Activated T-cell treated with anti-CD3 and anti-CD28 coated beads for 1 hour (primary cell): Measurements from ENCODE around the gene KIF18B.

Experiments used
- DNase-seq: peaks from one replicate; pipeline ENCODE4 v3.0.0-alpha.2; 2020; ENCODE audit warnings: low read depth

The KIF18B gene

GRCh38 chr17:44940317-44940716 is 7.3 kb downstream of the KIF18B start:
- DNase-seq = no peak

GRCh38 chr17:44935116-44935515 is 12.5 kb downstream of the KIF18B start:
- DNase-seq = no peak

GRCh38 chr17:44934745-44935105 is 12.8 kb downstream of the KIF18B start:
- DNase-seq = no peak

GRCh38 chr17:44933824-44934744 is 13.5 kb downstream of the KIF18B start:
- no peak for DNase-seq

GRCh38 chr17:44932787-44933097 is 14.8 kb downstream of the KIF18B start:
- DNase-seq = no peak

GRCh38 chr17:44932096-44932786 is 15.3 kb downstream of the KIF18B start:
- DNase-seq = no peak

- DNase-seq = no peak
These were observed 16.2 kb downstream of the KIF18B start for GRCh38 chr17:44931376-44931775.

GRCh38 chr17:44930667-44931066 is 16.9 kb downstream of the KIF18B start:
- DNase-seq = no peak

GRCh38 chr17:44928950-44929720 is 18.4 kb downstream of the KIF18B start:
- no peak for DNase-seq

- no peak for DNase-seq
These were observed 19.4 kb downstream of the KIF18B start for GRCh38 chr17:44928136-44928535.

- no peak for DNase-seq
These were observed 19.9 kb downstream of the KIF18B start for GRCh38 chr17:44927696-44928095.

GRCh38 chr17:44926821-44927525 is 20.6 kb downstream of the KIF18B start:
- no peak for DNase-seq

GRCh38 chr17:44925731-44926697 is 21.6 kb downstream of the KIF18B start:
- DNase-seq = no peak

- no peak for DNase-seq
These were observed 23.4 kb downstream of the KIF18B start for GRCh38 chr17:44924107-44924544.

- DNase-seq = no peak
These were observed 24.7 kb downstream of the KIF18B start for GRCh38 chr17:44922746-44923470.

GRCh38 chr17:44922136-44922535 is 25.4 kb downstream of the KIF18B start:
- DNase-seq = no peak

- no peak for DNase-seq
These were observed 26.3 kb downstream of the KIF18B start for GRCh38 chr17:44921122-44921882.

GRCh38 chr17:44920565-44920940 is 27.0 kb downstream of the KIF18B start:
- no peak for DNase-seq

- peak; percentile 41 for DNase-seq
These were observed 27.5 kb downstream of the KIF18B start for GRCh38 chr17:44919885-44920564.
